HG02678 (cell line): ENCODE measurements around the gene BEND5.
A peak's percentile ranks its signal among the peaks of the same experiment; 100 is the strongest.

ENCODE experiments used
- ATAC-seq: cut with Tn5 transposase; IDR thresholded peaks from one replicate; pipeline ENCODE4 v1.9.1; 2021; ENCODE audit warnings: mild to moderate bottlenecking, moderate library complexity; ENCODE audit not compliant: unreplicated experiment

Gene BEND5

DNA sequence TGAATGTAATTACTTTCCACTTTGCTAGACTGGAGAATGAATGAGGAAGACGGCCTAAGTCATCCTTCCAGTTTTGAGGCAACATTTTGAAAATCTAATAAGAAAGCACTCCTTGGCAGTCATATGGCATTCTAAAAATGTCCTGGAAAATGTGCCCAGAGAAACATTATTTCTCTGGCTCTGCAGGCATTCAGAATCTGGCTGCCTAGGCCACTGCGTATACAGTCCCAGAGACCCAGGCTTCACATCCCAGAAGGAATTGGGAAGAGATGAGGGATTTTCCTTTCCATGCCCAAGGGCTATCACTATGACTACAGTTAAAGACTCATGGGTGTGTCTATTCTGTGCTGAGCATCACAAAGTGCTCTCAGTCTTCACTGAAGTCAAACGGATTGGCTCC is 92.9 kb downstream of the BEND5 start:
- no peak for ATAC-seq

- no peak for ATAC-seq
Measured at GRCh38 chr1:48681476-48682305, 95.0 kb downstream of the BEND5 start.

DNA sequence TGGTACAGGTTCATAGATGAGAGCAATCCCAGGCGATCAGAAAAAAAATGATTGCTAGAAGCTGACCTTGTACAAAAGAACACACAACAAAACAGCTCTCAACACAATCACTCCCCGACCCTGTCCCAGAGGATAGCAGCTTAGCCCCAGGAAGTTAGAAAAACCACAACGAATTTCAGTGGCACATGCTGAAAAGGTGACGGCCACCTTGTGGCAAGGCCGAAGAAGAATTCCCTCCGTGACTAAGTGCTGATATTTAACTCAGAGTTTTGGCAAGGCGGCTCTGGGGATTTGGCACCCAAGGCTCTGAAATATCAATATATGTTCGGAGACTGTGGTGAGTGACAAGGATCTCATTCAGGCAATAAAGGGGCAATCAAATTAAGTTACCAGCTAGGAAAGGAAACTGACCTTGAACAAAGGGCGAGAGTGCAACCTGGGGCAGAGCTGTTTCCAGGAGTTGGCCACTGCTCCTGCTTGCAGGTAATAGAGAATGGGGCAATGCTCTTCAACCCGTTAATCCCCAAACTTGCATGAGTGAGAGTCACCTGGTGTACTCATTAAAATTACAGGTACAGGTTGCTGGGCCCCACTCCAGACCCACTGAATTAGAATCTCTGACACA is 96.2 kb downstream of the BEND5 start:
- ATAC-seq, result no peak

GRCh38 chr1:48679859-48680258 is 96.8 kb downstream of the BEND5 start:
- no peak for ATAC-seq

- peak; percentile 39 for ATAC-seq
Measured at GRCh38 chr1:48678710-48679505, 97.8 kb downstream of the BEND5 start.
